Stimulated activated naive CD8-positive, alpha-beta T cell treated with anti-CD3 and anti-CD28 coated beads, Interleukin-15, amount 100 ng/mL, for 72 hours (primary cell): ENCODE measurements around the gene HS3ST5.
"Not testable (repeated sequence)": the region's sequence is repeated elsewhere in the genome, so short reads cannot be mapped to it uniquely, and the experiment has no call there.

Experiments used
- ATAC-seq: fragments of 150-1000 bp; cut with Tn5 transposase; 2 replicates; pipeline ENCODE4 v1.10.0; 2021; ENCODE audit warnings: mild to moderate bottlenecking, moderate library complexity
- DNase-seq, 2 donors: peaks; one replicate each; pipeline ENCODE4 v3.0.0; 2021 to 2022
- H3K27ac Mint-ChIP-seq, 2 donors: one replicate each; pipeline ENCODE4 v1.8.0; 2022; ENCODE audit warnings: mild to moderate bottlenecking in 2 of 2, mixed read lengths in 2 of 2, moderate library complexity in 2 of 2
- H3K27me3 Mint-ChIP-seq: one replicate; pipeline ENCODE4 v1.8.0; 2022; ENCODE audit warnings: mixed read lengths
- H3K4me1 Mint-ChIP-seq: one replicate; pipeline ENCODE4 v1.8.0; 2022; ENCODE audit warnings: mild to moderate bottlenecking, mixed read lengths
- H3K4me3 Mint-ChIP-seq, 2 donors: one replicate each; pipeline ENCODE4 v1.8.0; 2022; ENCODE audit warnings: mild to moderate bottlenecking in 2 of 2, mixed read lengths in 2 of 2, moderate library complexity in 1 of 2
- H3K9me3 Mint-ChIP-seq, 2 donors: one replicate each; pipeline ENCODE4 v1.8.0; 2022; ENCODE audit warnings: mixed read lengths in 2 of 2

HS3ST5 gene

DNA sequence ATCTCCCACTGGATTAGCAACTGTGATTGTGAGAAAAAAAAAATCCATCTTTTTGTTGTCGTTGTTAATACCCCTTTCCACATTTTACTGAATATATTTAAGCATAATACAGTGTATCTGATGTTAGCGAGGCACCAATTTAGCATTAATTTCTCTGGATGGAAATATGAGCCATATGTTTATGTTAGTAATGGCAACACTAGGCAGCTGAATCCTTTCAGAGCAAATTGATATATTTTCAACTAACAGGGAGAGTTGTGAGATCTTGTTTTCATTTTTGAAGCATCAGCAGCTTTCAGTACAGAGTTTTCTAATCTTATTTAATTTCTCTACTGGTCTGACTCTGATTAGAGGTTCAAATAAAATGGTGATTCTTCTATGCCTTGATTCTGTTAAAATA, 287.1 kb downstream of the HS3ST5 start:
- H3K4me1 Mint-ChIP-seq: no peaks in the 10 kb centered on the region
- no peak for DNase-seq
- H3K27me3 Mint-ChIP-seq: peaks cover 8% of the 10 kb centered on the region
- no peak overlapping the region for H3K4me3 Mint-ChIP-seq
- H3K27ac Mint-ChIP-seq: no peak overlapping the region
- H3K9me3 Mint-ChIP-seq: no peaks in the 10 kb centered on the region
- ATAC-seq: no peak

DNA sequence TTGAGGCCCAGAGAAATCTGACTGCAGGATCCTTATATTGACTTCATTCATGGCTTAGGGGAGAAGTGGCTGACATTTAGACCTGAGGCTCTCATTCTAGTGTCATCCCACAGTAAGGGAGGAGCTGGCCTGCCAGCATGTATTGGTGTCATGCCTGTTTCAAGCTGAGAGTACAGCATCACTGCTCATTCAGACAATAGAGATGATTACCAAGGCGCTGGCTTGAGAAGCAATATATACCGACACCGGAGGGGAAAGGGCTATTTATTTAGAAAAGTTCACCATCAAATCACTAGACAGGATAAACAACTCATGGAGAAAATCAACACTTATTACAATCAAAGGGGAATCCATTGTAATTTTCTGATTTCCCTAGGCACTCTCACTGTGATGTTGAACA, 287.5 kb downstream of the HS3ST5 start:
- no peak overlapping the region for H3K4me3 Mint-ChIP-seq
- no peaks in the 10 kb centered on the region for H3K4me1 Mint-ChIP-seq
- ATAC-seq (no peak), DNase-seq (no peak)
- H3K27me3 Mint-ChIP-seq: peaks cover 8% of the 10 kb centered on the region
- H3K27ac Mint-ChIP-seq: no peak overlapping the region
- no peaks in the 10 kb centered on the region for H3K9me3 Mint-ChIP-seq

DNA sequence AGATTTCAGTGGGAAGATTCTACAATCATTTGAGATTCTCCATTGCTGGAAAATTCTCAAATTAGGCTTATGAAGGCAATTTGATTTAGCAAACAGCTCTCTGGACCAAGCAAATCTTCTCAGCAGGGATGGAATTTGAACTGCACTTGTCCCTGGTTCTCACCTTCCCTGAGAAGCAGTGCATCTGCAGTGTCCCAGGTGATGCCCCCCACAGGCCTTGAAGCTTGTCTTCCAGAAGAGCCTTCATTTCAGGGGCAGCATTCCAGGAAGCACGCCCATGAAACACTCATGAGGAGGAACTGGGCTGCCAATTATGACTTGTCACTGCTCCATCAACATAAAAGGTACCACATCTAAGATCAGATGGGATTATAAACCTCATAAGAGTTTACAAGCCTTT, 289.0 kb downstream of the HS3ST5 start:
- DNase-seq (no peak), ATAC-seq (no peak)
- Mint-ChIP-seq H3K4me3 (no peak overlapping the region), H3K4me1 (no peaks in the 10 kb centered on the region), H3K27me3 (no peaks in the 10 kb centered on the region), H3K9me3 (peaks cover 0 to 1% of the 10 kb centered on the region in 2 donors), H3K27ac (no peak overlapping the region)

DNA sequence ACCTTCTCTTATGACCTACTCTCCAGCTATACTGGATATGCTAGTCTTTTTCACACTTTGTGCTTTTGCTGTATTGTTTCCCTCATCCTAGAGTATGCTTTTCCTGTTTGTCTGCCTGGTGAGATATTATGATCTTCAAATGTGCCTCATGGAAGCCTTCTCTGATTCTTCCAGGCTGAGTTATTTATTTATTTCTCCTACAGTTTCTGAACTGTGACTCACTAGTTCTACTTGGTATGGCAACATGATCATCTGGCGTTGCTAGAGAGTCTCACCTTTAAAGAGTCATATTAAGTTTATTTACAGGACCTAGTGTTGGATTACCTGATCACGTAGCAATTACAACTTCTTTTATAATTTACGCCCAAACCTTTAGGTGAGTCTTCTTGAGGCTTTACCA, 290.7 kb downstream of the HS3ST5 start:
- DNase-seq: no peak
- no peak overlapping the region for H3K4me3 Mint-ChIP-seq
- ATAC-seq: no peak
- peaks cover 0 to 7% of the 10 kb centered on the region in 2 donors for H3K9me3 Mint-ChIP-seq
- no peaks in the 10 kb centered on the region for H3K4me1 Mint-ChIP-seq
- no peaks in the 10 kb centered on the region for H3K27me3 Mint-ChIP-seq
- no peak overlapping the region for H3K27ac Mint-ChIP-seq

DNA sequence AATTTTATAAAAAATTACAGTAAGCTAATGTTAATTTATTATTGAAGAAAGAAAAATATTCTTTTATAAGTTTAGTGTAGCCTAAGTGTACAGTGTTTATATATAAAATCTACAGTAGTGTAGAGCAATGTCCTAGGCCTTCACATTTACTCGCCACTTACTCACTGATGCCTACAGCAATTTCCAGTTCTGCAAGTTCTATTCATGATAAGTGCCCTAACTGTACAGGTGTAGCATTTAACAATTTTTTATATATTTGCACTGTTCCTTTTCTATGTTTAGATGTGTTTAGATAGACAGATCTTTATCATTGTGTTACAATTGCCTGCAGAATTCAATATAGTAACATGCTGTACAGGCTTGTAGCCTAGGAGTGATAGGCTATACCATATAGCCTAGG, 291.8 kb downstream of the HS3ST5 start:
- Mint-ChIP-seq H3K9me3 (peaks cover 0 to 7% of the 10 kb centered on the region in 2 donors), H3K27ac (no peak overlapping the region), H3K4me3 (no peak overlapping the region), H3K4me1 (no peaks in the 10 kb centered on the region), H3K27me3 (no peaks in the 10 kb centered on the region)
- ATAC-seq (no peak), DNase-seq (no peak)

DNA sequence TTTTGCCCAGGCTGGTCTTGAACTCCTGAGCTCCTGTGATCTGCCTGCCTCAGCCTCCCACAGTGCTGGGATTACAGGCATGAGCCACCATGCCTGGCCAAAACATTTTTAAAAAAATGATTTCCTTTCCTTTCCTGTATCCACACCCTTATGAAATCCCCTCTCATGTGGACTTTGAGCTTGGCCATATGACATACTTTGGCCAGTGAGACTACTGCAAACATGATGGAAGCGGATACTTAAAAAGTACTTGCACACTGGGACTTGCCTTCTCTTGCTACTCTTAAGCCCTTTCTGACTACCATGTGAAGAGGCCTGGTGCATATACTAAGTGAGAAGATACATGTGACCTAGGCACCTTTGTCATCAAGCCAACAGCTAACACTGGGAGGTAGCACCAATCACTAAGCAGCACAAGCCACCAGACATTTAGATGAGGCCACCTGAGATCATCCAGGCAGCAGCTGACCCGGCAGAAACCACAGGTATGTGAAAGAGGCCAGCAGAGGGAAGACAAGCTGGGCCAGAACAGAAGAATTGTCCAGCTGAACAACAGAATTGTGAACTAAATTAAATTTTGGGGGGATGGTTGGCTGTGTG, 293.4 kb downstream of the HS3ST5 start:
- H3K9me3 Mint-ChIP-seq: peaks cover 0 to 7% of the 10 kb centered on the region in 2 donors
- DNase-seq (no peak), ATAC-seq (no peak)
- H3K4me1 Mint-ChIP-seq: no peaks in the 10 kb centered on the region
- H3K27ac Mint-ChIP-seq: no peak overlapping the region
- no peak overlapping the region for H3K4me3 Mint-ChIP-seq
- no peaks in the 10 kb centered on the region for H3K27me3 Mint-ChIP-seq

DNA sequence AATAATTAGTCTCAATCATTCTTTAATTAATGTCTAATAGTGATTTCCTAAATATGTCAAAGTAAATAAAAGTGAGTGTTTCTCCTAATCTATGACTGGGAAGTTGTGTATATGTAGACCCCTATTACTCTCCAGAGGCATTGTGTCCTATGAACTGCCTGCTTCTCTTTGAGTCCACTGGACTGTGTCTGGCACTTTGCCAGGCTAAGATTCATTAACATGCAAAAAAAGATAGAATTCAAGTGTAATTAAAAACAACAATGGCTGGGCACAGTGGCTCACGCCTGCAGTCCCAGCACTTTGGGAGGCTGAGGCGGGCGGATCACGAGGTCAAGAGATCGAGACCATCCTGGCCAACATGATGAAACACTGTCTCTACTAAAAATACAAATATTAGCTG, 298.3 kb downstream of the HS3ST5 start:
- not testable (repeated sequence) for H3K4me3 Mint-ChIP-seq, ATAC-seq, H3K4me1 Mint-ChIP-seq, DNase-seq, H3K27me3 Mint-ChIP-seq, H3K27ac Mint-ChIP-seq, H3K9me3 Mint-ChIP-seq

DNA sequence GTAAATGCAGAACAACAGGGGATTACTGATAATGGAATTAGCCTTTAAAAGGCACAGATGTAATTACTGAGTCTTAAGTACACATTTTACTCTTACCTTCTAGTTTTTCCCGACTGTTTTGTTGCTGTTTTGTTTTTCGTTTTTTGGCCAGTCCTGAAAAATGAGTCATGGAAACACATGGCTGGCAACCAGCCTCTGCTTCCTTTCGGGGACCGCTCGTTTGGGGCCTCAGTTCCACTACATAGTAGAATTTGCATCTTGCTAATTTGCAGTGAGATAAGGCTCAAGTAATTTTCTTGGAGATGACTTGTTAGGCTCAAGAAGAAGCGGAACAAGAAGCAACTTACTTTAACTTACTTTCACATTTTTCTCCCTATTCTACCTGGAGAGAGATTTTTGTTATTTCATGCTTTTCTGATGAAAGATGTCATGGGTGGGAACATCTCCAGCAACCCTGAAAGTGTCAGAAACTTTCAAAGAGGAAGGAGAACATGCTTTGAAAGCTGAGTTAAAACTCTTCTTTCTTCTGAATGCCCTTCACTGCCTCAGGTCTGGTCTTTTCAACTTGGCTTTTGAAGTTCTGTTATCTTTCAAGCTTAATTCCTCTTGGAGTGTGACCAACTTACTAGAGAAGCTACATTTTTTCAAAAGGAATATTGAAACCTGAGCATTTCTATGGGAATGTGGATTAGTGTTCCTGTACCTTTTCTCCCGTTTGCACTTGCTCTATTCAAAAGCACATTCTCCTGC, 300.4 kb downstream of the HS3ST5 start:
- Mint-ChIP-seq H3K27me3 (no peaks in the 10 kb centered on the region), H3K9me3 (no peaks in the 10 kb centered on the region), H3K27ac (no peak overlapping the region), H3K4me1 (no peaks in the 10 kb centered on the region), H3K4me3 (no peak overlapping the region)
- ATAC-seq: no peak
- DNase-seq: no peak

DNA sequence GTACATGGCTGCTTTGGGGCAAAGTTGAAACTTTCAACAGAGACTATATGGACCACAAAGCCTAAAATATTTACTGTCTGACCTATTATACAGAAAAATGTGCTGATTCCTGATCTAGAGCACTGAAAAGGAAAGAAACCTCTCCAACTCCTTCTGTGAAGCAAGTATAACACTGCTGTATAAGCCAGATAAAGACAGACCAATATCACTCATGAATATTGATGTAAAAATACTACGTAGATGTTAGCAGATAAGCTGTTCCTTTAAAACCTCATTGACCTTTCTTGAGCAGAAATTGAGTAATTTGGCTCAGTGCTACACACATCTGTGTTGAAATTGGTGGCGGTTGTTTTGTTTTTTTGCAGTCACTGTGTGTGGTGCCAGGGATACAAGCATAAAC, 302.0 kb downstream of the HS3ST5 start:
- Mint-ChIP-seq H3K27ac (no peak overlapping the region), H3K4me3 (no peak overlapping the region), H3K27me3 (no peaks in the 10 kb centered on the region), H3K9me3 (no peaks in the 10 kb centered on the region), H3K4me1 (no peaks in the 10 kb centered on the region)
- ATAC-seq: no peak
- DNase-seq: no peak

DNA sequence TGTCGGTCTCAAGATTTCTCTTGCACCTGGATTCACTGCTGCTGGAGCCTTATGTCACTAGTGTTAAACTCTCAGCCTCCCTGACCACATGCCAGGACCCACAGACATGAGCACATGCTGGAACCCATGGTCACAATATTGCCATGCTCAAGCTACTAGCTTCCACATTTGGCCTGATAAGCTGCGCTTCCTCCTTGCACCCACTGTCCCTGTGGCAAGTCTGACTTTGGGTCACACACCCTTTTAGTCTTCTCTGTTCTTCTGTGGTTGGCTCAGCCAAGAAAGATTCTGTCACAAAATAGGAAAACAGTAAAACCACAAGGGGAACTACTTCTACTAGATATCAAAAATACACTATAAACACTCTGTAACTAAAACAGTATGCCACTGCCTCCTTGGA, 303.0 kb downstream of the HS3ST5 start:
- Mint-ChIP-seq H3K27ac (no peak overlapping the region), H3K27me3 (no peaks in the 10 kb centered on the region), H3K9me3 (no peaks in the 10 kb centered on the region), H3K4me1 (no peaks in the 10 kb centered on the region), H3K4me3 (no peak overlapping the region)
- DNase-seq (no peak), ATAC-seq (no peak)

DNA sequence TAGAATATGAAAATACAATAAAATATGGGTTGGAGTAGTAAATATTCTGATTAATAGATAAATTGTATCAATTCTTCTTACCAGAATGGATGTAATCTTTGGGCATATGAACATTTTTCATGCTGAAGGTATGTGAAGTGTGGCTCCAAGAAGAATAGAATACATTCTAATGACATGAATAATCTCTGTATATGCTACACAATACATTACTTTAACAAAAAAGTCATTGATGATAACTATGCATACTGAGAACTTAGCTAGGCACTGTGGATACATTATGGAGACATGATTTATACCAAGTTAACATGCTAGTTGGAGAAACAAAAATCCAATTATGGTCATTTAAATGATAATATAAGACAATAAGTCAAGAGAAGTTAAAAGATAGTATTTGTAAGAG, 309.2 kb downstream of the HS3ST5 start:
- H3K4me1 Mint-ChIP-seq: no peaks in the 10 kb centered on the region
- DNase-seq (no peak), ATAC-seq (no peak)
- no peak overlapping the region for H3K4me3 Mint-ChIP-seq
- H3K27me3 Mint-ChIP-seq: no peaks in the 10 kb centered on the region
- no peak overlapping the region for H3K27ac Mint-ChIP-seq
- H3K9me3 Mint-ChIP-seq: no peaks in the 10 kb centered on the region

DNA sequence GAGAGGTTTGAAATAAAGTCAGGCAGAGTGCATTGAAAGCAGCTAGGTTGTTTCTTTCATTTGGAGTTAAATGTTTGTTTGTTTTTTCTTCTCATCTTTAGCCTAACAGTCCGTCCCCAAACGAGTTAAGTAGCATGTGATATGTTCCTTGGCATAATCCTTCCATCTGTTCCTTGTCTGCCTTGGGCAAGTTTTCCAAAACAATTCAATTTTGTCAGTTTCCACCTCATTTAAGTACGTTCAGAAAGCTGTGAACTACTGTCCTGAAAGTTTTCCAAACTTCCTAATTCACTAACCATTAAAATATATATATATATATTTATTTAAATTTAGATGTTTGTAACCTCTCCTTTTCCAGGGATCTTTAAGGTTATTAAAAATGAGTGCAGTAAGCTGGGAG, 310.1 kb downstream of the HS3ST5 start:
- H3K4me3 Mint-ChIP-seq: no peak overlapping the region

DNA sequence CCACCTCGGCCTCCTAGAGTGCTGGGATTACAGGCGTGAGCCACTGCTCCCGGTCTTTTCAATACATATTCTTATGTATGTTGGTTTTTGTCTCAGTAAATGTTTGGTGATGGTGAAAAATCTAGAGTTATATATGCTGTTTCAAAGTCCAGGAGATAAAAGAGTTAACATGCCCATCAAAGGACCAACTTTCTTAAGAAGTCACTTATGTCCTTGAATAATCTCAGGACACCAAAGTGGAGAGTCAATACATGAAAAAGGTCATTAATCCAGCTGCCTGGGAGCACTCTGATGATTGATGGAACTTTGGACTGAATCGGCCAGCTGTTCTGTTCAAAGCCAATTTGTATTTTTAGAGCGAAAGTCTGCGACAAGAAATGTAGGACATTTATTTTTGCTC, 312.1 kb downstream of the HS3ST5 start:
- H3K4me3 Mint-ChIP-seq: no peak overlapping the region

More for the DNA sequence above, 310.1 kb downstream of the HS3ST5 start:
- Mint-ChIP-seq H3K27me3 (no peaks in the 10 kb centered on the region), H3K9me3 (no peaks in the 10 kb centered on the region), H3K27ac (no peak overlapping the region), H3K4me1 (no peaks in the 10 kb centered on the region)
- ATAC-seq (no peak), DNase-seq (no peak)

DNA sequence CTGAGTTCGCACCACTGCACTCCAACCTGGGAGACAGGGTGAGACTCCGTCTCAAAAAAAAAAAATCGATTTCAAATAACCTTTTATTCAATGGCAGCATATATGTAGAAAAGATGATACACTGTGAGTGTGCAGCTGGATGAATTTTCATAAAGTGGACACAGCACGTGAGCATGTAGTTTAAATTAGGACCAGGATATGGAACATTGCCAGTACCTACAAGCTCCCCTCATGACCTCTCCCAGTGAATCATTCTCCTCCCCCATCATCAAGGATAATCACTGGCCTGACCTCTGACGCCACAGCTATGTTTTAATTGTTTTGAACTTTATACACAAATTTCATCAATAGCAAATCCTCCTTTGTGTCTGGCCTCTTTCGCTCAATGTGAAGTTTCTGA, 318.1 kb downstream of the HS3ST5 start:
- Mint-ChIP-seq H3K9me3 (no peaks in the 10 kb centered on the region), H3K4me1 (no peaks in the 10 kb centered on the region), H3K27me3 (no peaks in the 10 kb centered on the region), H3K27ac (no peak overlapping the region), H3K4me3 (no peak overlapping the region)
- no peak for DNase-seq
- no peak for ATAC-seq

More for the DNA sequence above, 312.1 kb downstream of the HS3ST5 start:
- Mint-ChIP-seq H3K27ac (no peak overlapping the region), H3K9me3 (no peaks in the 10 kb centered on the region), H3K4me1 (no peaks in the 10 kb centered on the region), H3K27me3 (no peaks in the 10 kb centered on the region)
- DNase-seq: no peak
- ATAC-seq: no peak

DNA sequence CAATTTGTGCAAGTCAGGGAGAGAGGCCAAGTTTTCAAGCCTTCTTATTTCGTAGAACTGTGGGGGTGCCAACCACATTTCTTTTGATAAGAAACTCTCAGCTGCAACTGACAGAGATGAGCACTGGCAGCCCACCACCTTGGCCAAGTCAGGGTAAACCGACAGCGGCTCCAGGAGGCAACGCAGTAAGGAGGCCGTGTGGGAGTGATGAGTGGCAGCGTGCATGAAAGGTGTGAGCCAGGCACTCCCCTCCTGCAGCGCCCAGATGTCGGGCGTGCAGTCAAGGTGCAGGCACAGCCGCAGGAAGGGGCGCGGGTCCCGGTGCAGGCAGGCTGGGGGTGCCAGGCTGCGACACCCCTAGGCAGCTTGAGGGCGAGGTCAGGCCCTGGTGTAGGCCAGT, 322.6 kb downstream of the HS3ST5 start:
- Mint-ChIP-seq H3K4me1 (no peaks in the 10 kb centered on the region), H3K27ac (no peak overlapping the region), H3K27me3 (peaks cover 12% of the 10 kb centered on the region), H3K4me3 (no peak overlapping the region), H3K9me3 (no peaks in the 10 kb centered on the region)
- DNase-seq: no peak
- ATAC-seq: no peak

DNA sequence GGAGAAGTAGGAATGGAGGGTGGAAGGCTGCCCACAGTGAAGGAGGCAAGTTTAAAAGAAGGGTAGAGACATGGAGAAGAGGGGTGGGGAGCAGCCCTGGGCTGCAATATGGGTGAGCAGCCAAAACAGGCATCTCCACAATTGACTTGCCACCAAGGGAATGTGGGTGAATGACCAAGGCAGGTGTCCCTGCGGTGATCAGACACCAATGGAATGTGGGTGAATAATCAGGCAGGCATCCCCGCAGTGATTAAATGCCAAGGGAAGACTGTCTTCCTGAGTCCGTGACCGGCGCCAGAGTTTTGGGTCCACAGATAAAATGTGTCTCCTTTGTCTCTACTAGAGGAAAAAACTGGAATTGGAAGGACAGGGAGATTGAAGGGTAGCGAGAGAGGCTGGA, 325.7 kb downstream of the HS3ST5 start:
- not testable (repeated sequence) for ATAC-seq, H3K4me1 Mint-ChIP-seq, DNase-seq, H3K9me3 Mint-ChIP-seq, H3K4me3 Mint-ChIP-seq, H3K27ac Mint-ChIP-seq
- peaks cover 12% of the 10 kb centered on the region for H3K27me3 Mint-ChIP-seq

DNA sequence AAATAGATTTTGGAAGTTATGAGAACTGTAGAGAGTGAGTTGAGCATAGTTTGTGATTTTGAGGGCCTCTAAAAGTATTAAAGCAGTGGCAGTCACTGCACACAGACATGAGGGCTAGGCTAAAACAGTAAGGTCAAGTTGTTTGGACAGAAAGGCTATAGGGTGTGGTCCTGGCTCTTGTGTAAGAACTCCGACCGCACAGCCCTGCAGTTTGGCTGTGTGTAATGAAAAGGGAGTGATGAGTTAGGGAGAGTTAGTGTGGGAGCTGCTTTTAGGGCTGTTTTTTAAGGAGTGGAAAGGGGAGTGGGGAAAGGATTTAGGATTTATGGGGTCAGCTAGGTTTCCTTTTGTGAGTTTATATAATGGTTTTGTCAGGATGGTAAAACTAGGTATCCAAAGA, 328.7 kb downstream of the HS3ST5 start:
- peaks cover 12% of the 10 kb centered on the region for H3K27me3 Mint-ChIP-seq
- not testable (repeated sequence) for DNase-seq, H3K4me3 Mint-ChIP-seq, H3K9me3 Mint-ChIP-seq, ATAC-seq, H3K4me1 Mint-ChIP-seq, H3K27ac Mint-ChIP-seq
